SK-N-SH (cell line): ENCODE measurements around the gene JAG1. TPM values are rescaled to one million over a fixed set of nuclear protein-coding genes. Genes with fewer than 3 reads are reported as not detected.

Experiments
- CTCF ChIA-PET: fragments of 300-600, 350-600 bp; formaldehyde crosslinking; extraction: SDS; loops from one replicate; lab custom pipeline; 2021; lab: Yijun Ruan, JAX
- POLR2A ChIA-PET: fragments of 350-600 bp; sonication (Branson Sonifier 250); formaldehyde crosslinking; extraction: SDS; loops from one replicate; lab custom pipeline; 2020; ENCODE audit warnings: antibody characterized with exemption, inconsistent platforms; lab: Yijun Ruan, JAX
- DNase-seq: peaks from one replicate; pipeline ENCODE4 v3.0.0; 2012
- H2AFZ ChIP-seq: fragments of 200-600 bp; sonication (generic); 2 replicates; pipeline ENCODE4 v1.8.1; 2016; ENCODE audit warnings: antibody characterized with exemption, mild to moderate bottlenecking, low read depth
- H3F3A ChIP-seq: fragments of 200-600 bp; sonication (generic); replicated peaks from 2 replicates; pipeline ENCODE3; 2016; ENCODE audit warnings: antibody characterized with exemption, mild to moderate bottlenecking; ENCODE audit not compliant: insufficient read depth
- H3K27ac ChIP-seq, 2 experiments: fragments of 200-500 bp in 1 of 2; fragments of 200-600 bp in 1 of 2; sonication (Bioruptor generic) in 1 of 2; sonication (generic), shearing (Covaris generic) in 1 of 2; 2 replicates each; pipeline versions ENCODE4 v1.5.1 to v1.6.1; 2014 to 2016; ENCODE audit warnings: low read depth in 2 of 2, inconsistent platforms in 1 of 2, low read length in 1 of 2, mild to moderate bottlenecking in 1 of 2, mixed read lengths in 1 of 2
- H3K27me3 ChIP-seq: fragments of 200-600 bp; sonication (generic), shearing (Covaris generic); 2 replicates; pipeline ENCODE4 v1.6.1; 2016; ENCODE audit warnings: mixed run types; ENCODE audit not compliant: insufficient read depth
- H3K36me3 ChIP-seq, 2 experiments: fragments of 200-500 bp in 1 of 2; fragments of 200-600 bp in 1 of 2; sonication (Bioruptor generic) in 1 of 2; sonication (generic) in 1 of 2; replicated peaks in 1 of 2; 2 replicates each; pipeline versions ENCODE3 to v1.5.1; 2014 to 2016; ENCODE audit warnings: low read length in 1 of 2, mild to moderate bottlenecking in 1 of 2; ENCODE audit not compliant: insufficient read depth in 2 of 2, control insufficient read depth in 1 of 2
- H3K4me1 ChIP-seq, 2 experiments: fragments of 200-500 bp in 1 of 2; fragments of 200-600 bp in 1 of 2; sonication (Bioruptor generic) in 1 of 2; sonication (generic), shearing (Covaris generic) in 1 of 2; 2 replicates each; pipeline versions ENCODE4 v1.5.1 to v1.6.1; 2014 to 2016; ENCODE audit warnings: low read depth in 1 of 2, low read length in 1 of 2, mixed run types in 1 of 2; ENCODE audit not compliant: insufficient read depth in 2 of 2, control insufficient read depth in 1 of 2
- H3K4me2 ChIP-seq: fragments of 200-600 bp; sonication (generic), shearing (Covaris generic); 2 replicates; pipeline ENCODE4 v1.6.1; 2017; ENCODE audit warnings: mixed run types
- H3K4me3 ChIP-seq, 2 experiments: fragments of 200-500 bp in 1 of 2; fragments of 200-600 bp in 1 of 2; sonication (Bioruptor generic) in 1 of 2; sonication (generic), shearing (Covaris generic) in 1 of 2; 2 replicates each; pipeline versions ENCODE4 v1.5.1 to v1.8.1; 2014 to 2016; ENCODE audit warnings: low read depth in 2 of 2, inconsistent platforms in 1 of 2, low read length in 1 of 2, mild to moderate bottlenecking in 1 of 2, mixed read lengths in 1 of 2, moderate library complexity in 1 of 2
- H3K79me2 ChIP-seq: fragments of 200-600 bp; sonication (generic); 2 replicates; pipeline ENCODE4 v1.8.1; 2017; ENCODE audit warnings: mild to moderate bottlenecking; ENCODE audit not compliant: insufficient read depth
- H3K9ac ChIP-seq: fragments of 200-600 bp; sonication (generic); 2 replicates; pipeline ENCODE4 v1.6.1; 2017; ENCODE audit warnings: mixed run types
- H3K9me2 ChIP-seq: fragments of 200-600 bp; sonication (generic); 2 replicates; pipeline ENCODE4 v1.6.1; 2017; ENCODE audit warnings: mixed run types
- H3K9me3 ChIP-seq: fragments of 200-600 bp; sonication (generic); 2 replicates; pipeline ENCODE4 v1.6.1; 2017; ENCODE audit warnings: mixed run types, mild to moderate bottlenecking, moderate library complexity
- H4K20me1 ChIP-seq: fragments of 200-600 bp; sonication (generic); 2 replicates; pipeline ENCODE4 v1.6.1; 2017; ENCODE audit warnings: mild to moderate bottlenecking, mixed run types; ENCODE audit not compliant: insufficient read depth
- EP300 ChIP-seq, 2 experiments: IDR thresholded peaks; 2 replicates each; pipeline versions ENCODE4 v1.4.0 to v1.6.1; 2012; ENCODE audit warnings: borderline replicate concordance in 1 of 2, low read depth in 1 of 2, low read length in 1 of 2
- GABPA ChIP-seq: IDR thresholded peaks from 2 replicates; pipeline ENCODE4 v1.4.0; 2012; ENCODE audit warnings: low read depth, mild to moderate bottlenecking
- NRF1 ChIP-seq: IDR thresholded peaks from 2 replicates; pipeline ENCODE4 v1.6.1; 2012; ENCODE audit warnings: low read depth, mild to moderate bottlenecking, low read length
- TAF1 ChIP-seq: IDR thresholded peaks from 2 replicates; pipeline ENCODE4 v1.6.1; 2012; ENCODE audit warnings: low read depth, mild to moderate bottlenecking, low read length, moderate library complexity, borderline replicate concordance
- TEAD4 ChIP-seq: IDR thresholded peaks from 2 replicates; pipeline ENCODE4 v1.4.0; 2012; ENCODE audit warnings: mild to moderate bottlenecking, borderline replicate concordance; ENCODE audit not compliant: insufficient read depth
- WGBS: methylation state at CpG from one replicate; pipeline ENCODE4 v1.1.6; 2017; ENCODE audit warnings: low lambda C conversion rate; 5-methylcytosine and 5-hydroxymethylcytosine counted together
- polyA plus RNA-seq, 3 experiments: library from polyadenylated mRNA; depleted of rRNA; stranded (reverse); fragments of >200 nt; gene quantifications; 2 replicates each; pipeline ENCODE4 v1.2.3, GENCODE V29; 2012
- TF ChIP-seq, protein P1 (sequence below): fragments of 150-350 bp; IDR thresholded peaks from 2 replicates; pipeline ENCODE4 v1.6.1; 2016; ENCODE audit warnings: mild to moderate bottlenecking, low read depth, low read length
- TF ChIP-seq, protein P2 (sequence below): IDR thresholded peaks from 2 replicates; pipeline ENCODE4 v1.6.1; 2012; ENCODE audit warnings: mild to moderate bottlenecking, low read depth, low read length, moderate library complexity
- TF ChIP-seq, protein P3 (sequence below): fragments of 200-600 bp; sonication (generic); IDR thresholded peaks from 2 replicates; pipeline ENCODE4 v1.6.1; 2017; ENCODE audit warnings: antibody characterized with exemption, mild to moderate bottlenecking, moderate library complexity

Gene JAG1
- polyA plus RNA-seq, 1 of the 3 experiments (the other 2 are of a cell fraction): 6.0 TPM

DNA sequence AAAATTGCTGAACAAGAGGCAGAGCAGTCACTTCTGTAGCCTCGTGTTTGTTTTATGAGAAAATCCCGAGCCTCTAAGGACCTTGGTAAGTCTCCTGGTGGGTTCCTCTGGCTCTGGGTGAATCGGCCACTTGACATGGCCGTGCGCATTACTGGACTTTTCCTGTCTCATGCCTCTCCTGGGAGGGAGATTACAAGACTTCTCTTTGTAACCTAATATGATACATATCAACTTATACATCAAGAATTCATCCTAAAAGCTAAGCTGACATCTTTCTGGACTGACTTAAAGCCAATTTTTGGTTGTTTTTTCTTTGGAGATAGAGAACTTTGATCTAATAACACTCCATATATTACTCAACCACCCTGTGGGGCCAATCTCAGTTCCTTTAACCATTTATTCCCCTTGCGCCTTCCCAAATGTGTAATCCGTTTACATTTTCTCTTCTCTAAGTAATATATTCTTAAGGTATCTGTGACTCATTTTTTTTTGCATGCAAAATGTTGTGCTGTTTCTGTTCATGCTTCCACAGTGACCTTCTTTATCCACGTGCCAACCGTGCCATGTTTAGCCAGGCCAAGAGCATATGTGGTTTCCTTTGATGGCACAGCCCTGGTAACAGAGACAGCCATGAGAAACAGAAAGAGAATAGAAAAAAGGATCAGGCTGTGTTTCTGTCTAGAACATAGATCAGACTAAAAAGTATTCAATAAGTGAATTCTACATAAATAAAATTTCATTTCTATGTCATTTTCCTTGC, 47.5 kb upstream of the JAG1 start:
- TF ChIP-seq, protein P1, sequence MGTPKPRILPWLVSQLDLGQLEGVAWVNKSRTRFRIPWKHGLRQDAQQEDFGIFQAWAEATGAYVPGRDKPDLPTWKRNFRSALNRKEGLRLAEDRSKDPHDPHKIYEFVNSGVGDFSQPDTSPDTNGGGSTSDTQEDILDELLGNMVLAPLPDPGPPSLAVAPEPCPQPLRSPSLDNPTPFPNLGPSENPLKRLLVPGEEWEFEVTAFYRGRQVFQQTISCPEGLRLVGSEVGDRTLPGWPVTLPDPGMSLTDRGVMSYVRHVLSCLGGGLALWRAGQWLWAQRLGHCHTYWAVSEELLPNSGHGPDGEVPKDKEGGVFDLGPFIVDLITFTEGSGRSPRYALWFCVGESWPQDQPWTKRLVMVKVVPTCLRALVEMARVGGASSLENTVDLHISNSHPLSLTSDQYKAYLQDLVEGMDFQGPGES: no peak
- TF ChIP-seq TAF1 (no peak), TEAD4 (no peak), GABPA (no peak), EP300 (IDR thresholded peaks at IDR 0.05; ENCODE audit: borderline replicate concordance in 1 of 2, low read depth in 1 of 2, low read length in 1 of 2) (no peak), NRF1 (no peak)
- TF ChIP-seq, protein P2, sequence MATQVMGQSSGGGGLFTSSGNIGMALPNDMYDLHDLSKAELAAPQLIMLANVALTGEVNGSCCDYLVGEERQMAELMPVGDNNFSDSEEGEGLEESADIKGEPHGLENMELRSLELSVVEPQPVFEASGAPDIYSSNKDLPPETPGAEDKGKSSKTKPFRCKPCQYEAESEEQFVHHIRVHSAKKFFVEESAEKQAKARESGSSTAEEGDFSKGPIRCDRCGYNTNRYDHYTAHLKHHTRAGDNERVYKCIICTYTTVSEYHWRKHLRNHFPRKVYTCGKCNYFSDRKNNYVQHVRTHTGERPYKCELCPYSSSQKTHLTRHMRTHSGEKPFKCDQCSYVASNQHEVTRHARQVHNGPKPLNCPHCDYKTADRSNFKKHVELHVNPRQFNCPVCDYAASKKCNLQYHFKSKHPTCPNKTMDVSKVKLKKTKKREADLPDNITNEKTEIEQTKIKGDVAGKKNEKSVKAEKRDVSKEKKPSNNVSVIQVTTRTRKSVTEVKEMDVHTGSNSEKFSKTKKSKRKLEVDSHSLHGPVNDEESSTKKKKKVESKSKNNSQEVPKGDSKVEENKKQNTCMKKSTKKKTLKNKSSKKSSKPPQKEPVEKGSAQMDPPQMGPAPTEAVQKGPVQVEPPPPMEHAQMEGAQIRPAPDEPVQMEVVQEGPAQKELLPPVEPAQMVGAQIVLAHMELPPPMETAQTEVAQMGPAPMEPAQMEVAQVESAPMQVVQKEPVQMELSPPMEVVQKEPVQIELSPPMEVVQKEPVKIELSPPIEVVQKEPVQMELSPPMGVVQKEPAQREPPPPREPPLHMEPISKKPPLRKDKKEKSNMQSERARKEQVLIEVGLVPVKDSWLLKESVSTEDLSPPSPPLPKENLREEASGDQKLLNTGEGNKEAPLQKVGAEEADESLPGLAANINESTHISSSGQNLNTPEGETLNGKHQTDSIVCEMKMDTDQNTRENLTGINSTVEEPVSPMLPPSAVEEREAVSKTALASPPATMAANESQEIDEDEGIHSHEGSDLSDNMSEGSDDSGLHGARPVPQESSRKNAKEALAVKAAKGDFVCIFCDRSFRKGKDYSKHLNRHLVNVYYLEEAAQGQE: no peak
- TF ChIP-seq, protein P3, sequence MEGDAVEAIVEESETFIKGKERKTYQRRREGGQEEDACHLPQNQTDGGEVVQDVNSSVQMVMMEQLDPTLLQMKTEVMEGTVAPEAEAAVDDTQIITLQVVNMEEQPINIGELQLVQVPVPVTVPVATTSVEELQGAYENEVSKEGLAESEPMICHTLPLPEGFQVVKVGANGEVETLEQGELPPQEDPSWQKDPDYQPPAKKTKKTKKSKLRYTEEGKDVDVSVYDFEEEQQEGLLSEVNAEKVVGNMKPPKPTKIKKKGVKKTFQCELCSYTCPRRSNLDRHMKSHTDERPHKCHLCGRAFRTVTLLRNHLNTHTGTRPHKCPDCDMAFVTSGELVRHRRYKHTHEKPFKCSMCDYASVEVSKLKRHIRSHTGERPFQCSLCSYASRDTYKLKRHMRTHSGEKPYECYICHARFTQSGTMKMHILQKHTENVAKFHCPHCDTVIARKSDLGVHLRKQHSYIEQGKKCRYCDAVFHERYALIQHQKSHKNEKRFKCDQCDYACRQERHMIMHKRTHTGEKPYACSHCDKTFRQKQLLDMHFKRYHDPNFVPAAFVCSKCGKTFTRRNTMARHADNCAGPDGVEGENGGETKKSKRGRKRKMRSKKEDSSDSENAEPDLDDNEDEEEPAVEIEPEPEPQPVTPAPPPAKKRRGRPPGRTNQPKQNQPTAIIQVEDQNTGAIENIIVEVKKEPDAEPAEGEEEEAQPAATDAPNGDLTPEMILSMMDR: no peak
- TF ChIP-seq, all 33 proteins: peak for 0
- H3K9me3 ChIP-seq: no peaks in the 10 kb centered on the region
- no peak overlapping the region for H3K9ac ChIP-seq
- no peak overlapping the region for H3K4me3 ChIP-seq
- POLR2A ChIA-PET: no interaction called here
- no peaks in the 10 kb centered on the region for H3K79me2 ChIP-seq
- 86% methylated on average over 9 of the region's 9 CpGs for WGBS
- CTCF ChIA-PET: interaction anchor here (1.0 to 2.6 kb wide), 3 partner anchors 14 to 93 kb away, joined by 3 to 7 read pairs (median 6); no protein-coding TSS in a partner anchor
- no peak for DNase-seq
- no peaks in the 10 kb centered on the region for H3K27me3 ChIP-seq
- H3K36me3 ChIP-seq: no peaks in the 10 kb centered on the region
- peaks cover 3% of the 10 kb centered on the region for H3F3A ChIP-seq
- no peaks in the 10 kb centered on the region for H4K20me1 ChIP-seq
- no peak overlapping the region for H3K4me2 ChIP-seq
- H3K4me1 ChIP-seq: peaks cover 0 to 22% of the 10 kb centered on the region in 2 experiments; a peak in 3 of 4 replicates
- no peaks in the 10 kb centered on the region for H3K9me2 ChIP-seq
- H2AFZ ChIP-seq: no peak overlapping the region
- H3K27ac ChIP-seq: no peak overlapping the region
